NCI-H1092 (cell line): ENCODE measurements around the gene SMAP1.

ENCODE experiments used
- DNase-seq: peaks from one replicate; lab custom pipeline; 2025; lab: John Stamatoyannopoulos, UW

Gene SMAP1

GRCh38 chr6:70842541-70842940 lies 174.9 kb downstream of the SMAP1 start:
- no peak for DNase-seq

GRCh38 chr6:70843328-70843918 lies 175.7 kb downstream of the SMAP1 start:
- DNase-seq, result no peak

- no peak for DNase-seq
Observed at GRCh38 chr6:70844301-70844700, 176.6 kb downstream of the SMAP1 start.

- no peak for DNase-seq
Observed at GRCh38 chr6:70846207-70846835, 178.6 kb downstream of the SMAP1 start.

- no peak for DNase-seq
Observed at GRCh38 chr6:70847106-70848084, 179.7 kb downstream of the SMAP1 start.

GRCh38 chr6:70849348-70850069 lies 181.8 kb downstream of the SMAP1 start:
- no peak for DNase-seq

- DNase-seq, result no peak
Observed at GRCh38 chr6:70852667-70853246, 185.1 kb downstream of the SMAP1 start.

- DNase-seq, result no peak
Observed at GRCh38 chr6:70857387-70858077, 189.8 kb downstream of the SMAP1 start.

- no peak for DNase-seq
Observed at GRCh38 chr6:70860045-70860444, 192.4 kb downstream of the SMAP1 start.

GRCh38 chr6:70860920-70861319 lies 193.2 kb downstream of the SMAP1 start:
- DNase-seq, result no peak

- no peak for DNase-seq
Observed at GRCh38 chr6:70863343-70863742, 195.7 kb downstream of the SMAP1 start.

- no peak for DNase-seq
Observed at GRCh38 chr6:70864401-70864800, 196.7 kb downstream of the SMAP1 start.

- DNase-seq, result no peak
Observed at GRCh38 chr6:70872469-70872868, 204.8 kb downstream of the SMAP1 start.

GRCh38 chr6:70874181-70874913 lies 206.7 kb downstream of the SMAP1 start:
- DNase-seq, result no peak

GRCh38 chr6:70879496-70879895 lies 211.8 kb downstream of the SMAP1 start:
- DNase-seq, result no peak

- DNase-seq, result peak; percentile 42
Observed at GRCh38 chr6:70884074-70884983, 216.6 kb downstream of the SMAP1 start.

- DNase-seq, result no peak
Observed at GRCh38 chr6:70886071-70886470, 218.4 kb downstream of the SMAP1 start.

GRCh38 chr6:70886661-70887060 lies 219.0 kb downstream of the SMAP1 start:
- DNase-seq, result no peak

- DNase-seq, result no peak
Observed at GRCh38 chr6:70889270-70889669, 221.6 kb downstream of the SMAP1 start.
